GM18868 (cell line): Measurements from ENCODE around the gene CARD11.
A peak's percentile ranks its signal among the peaks of the same experiment; 100 is the strongest.

Experiments
- ATAC-seq: cut with Tn5 transposase; IDR thresholded peaks from one replicate; pipeline ENCODE4 v1.9.1; 2021; ENCODE audit warnings: mild to moderate bottlenecking, moderate library complexity; ENCODE audit not compliant: unreplicated experiment

CARD11 gene

DNA sequence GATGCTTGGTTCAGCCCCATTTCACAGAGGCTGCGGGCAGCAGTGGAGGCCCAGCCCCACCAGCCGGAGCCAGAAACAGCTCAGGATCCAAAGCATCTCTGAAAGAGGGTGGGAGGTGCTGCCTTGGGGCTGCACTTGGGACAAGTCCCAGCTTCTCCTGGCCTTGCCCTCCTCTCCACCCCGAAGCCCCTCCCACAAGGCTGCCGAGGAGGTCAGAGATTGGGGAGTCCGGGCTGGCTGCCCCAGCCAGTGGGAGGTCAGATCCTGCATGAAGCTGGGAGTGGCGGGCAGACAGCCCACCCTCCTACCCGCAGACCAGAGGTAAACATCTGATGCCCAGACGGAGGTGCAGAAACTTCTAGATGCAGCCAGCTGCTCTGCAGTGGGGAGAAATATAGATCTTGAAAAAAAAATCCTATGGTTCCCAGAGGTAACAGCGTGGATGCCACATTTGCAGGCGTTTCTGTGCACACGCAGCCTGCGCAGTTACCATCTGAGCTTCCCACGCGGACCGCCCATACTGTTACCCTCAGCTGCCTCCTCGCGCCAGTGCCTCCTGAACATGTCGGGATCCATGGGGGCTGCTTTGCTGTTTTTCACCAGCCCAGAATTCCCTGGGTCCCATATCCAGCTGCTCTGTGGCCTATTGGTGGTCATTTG, 162.7 kb downstream of the CARD11 start:
- ATAC-seq, result no peak

DNA sequence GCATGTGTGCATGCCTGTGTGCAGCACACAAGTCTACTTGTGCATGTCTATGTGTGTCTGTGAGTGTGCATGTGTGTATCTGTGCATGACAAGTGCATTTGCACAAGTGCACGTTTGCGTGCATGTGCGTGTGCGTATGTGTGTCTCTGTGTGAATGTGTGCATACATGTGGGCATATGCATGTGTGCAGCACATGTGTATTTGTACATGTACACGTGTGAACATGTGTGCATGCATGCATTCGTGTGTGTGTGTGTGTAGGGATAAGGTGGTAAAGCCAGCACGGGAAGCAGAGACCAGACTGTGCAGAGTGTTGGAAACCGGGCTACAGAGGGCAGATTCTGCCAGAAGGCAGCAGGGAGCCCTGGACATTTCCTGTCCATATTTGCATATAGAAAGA, 163.6 kb downstream of the CARD11 start:
- no peak for ATAC-seq

DNA sequence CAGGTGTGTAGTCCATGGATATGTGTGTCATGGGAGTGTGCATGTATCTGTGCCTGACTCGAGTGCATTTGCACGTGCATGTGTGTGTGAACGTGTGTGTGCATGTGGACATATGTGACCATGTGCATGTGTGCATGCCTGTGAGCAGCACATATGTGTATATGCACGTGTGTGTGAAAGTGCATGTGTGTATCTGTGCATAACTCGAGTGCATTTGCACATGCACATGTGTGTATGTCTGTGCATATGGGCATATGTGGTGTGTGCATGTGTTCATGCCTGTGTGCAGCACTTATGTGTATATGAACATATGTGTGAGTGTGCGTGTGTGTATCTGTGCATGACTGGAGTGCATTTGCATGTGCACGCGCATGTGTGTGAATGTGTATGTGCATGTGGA, 164.3 kb downstream of the CARD11 start:
- no peak for ATAC-seq

DNA sequence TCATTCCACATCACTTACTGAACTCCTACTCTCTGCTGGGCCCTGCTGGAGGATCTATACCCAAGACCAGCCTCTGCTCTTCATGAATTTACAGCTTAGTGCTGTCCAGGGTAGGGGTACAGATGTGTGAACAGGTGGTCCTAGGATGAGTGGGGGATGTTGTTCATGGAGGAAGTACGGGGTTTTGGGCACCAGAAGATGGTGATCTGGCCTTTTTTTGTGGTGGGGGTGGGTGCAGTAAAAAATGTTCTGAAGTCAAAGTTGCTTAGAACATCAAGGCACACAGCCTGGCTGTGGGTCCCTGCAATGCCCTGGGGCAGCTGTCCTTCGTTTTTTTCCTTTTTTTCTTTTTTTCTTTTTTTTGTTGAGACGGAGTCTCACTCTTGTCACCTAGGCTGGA, 165.4 kb downstream of the CARD11 start:
- ATAC-seq, result no peak

DNA sequence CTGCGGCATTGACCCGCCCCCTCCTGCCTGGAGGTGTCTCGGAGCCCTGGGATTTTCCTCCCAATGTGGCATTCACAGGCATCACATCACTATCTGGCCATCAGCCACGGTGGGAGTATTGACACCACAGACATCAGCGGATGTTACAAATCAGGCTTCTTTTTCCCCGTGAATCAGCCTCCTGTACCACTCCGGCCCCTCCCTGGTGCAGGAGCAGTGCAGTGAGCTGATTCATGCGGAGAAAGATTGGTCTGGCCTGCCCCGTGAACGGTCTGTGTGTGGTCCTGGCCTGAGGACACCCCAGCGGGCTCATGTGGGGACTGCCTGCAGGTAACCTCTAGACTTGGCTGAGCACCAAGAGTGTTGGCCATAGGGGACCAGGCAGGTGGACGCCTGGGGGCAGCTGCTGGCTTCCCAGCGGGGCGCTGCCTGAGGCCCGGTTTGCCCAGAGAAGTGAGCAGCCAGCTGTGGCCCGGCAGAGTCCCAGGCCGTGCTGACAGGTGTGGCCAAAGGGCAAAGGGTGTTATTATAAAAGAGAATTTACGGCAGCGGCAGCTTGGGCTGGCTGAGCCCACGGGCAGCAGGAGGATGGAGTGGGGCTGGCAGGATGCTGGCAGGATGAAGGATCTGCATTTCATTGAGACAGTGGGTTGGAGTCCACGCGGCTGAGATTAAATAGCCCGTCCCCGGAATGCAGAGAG, 167.5 kb downstream of the CARD11 start:
- ATAC-seq, result no peak

DNA sequence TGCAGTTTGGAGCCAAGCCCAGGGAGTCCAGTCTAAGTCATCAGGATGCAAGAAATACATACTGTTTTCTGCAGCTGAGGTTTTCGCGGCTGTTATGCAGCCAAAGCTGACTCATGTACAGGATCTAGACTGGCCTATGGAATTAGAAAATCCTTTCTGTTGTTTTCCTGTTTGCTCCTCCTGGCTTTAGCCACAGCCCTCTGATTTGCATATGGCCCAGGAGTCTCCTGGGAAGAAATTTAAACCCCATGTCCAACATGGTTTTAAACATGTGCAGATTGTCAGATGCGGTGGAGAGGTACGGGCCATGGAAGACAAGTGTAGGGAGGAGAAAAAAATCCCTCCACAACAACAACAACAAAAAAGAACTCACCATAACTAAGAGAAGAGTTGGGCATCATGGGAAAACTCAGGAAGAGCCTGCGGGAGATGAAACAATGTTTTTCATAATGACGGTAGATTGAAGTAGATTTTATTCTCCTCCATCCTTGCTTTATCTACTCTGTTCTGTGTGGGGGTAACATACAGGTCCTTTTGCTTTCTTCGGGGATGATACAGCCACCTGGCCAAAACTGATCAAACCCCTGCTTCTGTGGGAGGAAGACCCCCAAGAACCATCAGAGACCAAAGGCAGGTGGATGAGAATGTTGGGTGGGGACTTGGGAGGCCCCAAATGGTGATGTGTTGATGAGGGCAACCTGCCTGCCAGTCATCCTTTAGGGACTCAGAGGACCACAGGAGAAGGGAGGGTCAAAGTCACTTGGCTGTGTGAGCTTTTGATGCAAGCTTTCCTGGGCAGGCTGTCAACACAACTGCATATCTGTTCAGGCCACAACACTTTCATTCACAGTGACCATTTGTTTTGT, 169.7 kb downstream of the CARD11 start:
- no peak for ATAC-seq

DNA sequence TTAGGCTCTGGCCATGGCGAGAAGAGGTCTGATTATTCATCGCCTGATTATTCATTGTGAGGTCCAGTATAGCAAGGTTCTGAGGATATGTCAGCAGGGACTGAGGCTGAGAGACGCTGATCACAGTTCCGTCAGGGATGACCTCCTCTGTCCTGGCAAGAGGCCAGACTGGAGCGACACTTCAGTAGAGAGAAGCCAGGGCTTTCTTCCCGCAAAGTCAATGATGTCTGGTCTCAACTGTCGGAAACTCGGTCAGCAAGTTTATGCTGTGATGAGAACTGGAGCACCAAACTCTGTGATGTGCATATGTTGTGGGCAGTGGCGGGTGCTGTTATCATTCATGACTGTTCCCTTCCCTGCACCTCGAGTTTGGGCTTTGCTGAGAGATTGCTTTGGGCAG, 170.5 kb downstream of the CARD11 start:
- no peak for ATAC-seq

DNA sequence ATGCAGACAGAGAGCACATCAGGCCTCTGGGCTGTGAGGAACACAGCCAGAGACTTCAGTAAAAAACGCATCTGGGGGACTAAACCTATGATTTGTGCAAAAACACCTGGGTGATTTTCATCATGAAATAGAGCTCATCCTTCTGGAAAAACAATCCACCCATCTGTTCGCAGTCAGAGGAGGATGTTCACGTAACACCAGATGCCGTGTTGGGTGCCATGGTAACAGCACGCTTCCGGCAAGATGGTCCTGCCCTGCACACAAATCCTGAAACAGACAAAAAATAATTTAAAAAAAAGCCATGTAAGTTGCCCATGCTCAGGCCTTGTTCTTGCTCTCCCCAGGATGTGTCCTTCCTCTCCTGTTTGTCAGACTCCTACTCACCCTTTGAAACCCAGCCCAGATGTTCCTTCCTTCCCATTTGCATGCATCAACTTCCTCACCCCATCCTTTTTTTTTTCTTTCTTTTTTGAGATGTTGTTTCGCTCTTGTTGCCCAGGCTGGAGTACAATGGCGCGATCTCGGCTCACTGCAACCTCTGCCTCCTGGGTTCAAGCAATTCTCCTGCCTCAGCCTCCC, 171.3 kb downstream of the CARD11 start:
- no peak for ATAC-seq

DNA sequence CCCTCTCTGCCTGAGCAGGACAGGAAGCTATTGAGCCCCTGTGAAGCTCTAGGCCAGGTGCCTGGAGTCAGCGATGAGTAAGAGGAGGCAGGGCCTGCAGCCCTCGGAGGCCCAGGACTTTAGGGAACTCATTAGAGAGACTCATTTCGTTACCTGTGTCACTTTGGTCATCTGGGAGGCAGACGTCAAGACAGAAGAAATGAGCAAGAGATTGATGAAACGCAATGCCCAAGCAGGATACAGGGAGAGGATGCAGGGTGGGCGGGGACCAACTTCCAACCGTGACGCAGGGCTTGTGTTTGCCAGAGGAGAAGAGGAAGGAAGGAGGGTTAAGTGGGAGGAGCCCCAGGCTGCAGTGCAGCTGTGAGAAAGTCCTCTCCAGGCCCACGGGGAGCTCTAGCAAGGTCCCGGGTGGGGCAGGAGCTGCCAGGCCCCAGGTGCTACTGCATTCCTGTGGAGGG, 173.2 kb downstream of the CARD11 start:
- peak; percentile 70 for ATAC-seq

DNA sequence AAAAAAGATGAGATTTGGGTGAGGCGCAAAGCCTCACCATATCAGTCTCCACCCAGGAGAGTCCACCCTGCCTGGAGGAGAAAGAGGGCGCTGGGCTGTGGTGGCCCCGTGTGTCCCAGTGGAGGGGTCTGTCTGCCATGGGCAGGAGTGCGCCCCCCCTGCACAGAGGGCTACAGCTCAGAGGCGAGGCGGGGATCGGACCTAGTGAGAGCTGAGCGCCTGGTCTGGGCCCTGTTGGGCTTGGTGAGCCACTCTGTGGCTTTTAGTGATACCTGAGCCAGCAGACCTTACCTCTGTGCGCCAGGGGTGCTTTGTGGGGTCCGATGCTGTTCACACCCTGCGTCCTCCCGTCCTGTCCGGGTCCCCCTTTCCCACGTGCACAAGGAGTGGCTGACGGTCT, 173.7 kb downstream of the CARD11 start:
- ATAC-seq, result no peak

DNA sequence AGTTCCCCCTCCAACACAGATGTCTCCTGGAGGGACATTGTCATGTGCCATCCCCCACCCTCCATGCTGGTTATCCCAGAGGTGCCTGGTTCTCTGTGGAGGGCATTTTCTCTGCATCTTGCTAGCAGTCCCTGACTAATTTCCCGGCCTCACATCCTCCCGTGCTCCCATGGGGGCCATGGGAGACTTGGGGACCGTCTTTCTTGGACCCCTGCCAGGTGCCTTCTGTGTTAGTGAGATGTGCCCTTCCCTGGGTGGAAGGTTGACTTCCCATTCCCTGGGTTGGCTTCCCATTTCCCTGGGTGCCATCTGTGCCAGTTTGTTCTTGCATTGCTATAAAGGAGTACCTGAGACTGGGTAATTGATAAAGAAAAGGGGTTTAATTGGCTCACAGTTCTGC, 177.1 kb downstream of the CARD11 start:
- ATAC-seq, result no peak

DNA sequence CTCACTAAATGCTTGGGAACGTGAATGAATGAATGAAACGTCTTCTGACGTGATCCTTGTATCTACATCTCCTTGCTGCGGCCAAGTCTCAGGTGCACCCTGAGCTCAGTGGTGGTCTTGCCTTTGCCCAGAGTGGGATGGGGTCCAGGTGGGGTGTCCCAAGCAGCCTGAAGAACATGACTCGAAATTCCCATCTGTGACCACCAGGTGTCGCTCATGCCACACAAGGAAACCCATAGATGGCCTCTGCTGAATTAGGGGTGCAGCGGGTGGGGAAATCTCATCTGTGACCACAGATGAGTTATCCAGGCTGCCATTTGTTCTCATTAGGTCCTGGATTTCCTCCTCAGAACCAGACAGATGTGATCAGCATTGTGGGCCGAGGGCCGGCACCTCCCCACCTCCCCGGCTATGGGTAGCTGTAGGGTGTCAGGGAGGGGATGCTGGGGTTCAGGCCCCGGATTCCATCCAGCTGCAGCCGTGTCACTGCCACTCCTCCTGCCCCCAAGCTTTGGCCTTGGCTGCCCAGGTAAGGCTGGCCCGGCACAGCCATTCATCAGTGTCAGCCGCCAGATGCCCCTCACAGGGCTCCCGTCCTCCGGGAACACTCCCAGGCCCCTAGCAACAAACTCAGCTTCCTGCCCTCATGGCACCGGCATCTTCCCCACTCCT, 178.5 kb downstream of the CARD11 start:
- no peak for ATAC-seq

DNA sequence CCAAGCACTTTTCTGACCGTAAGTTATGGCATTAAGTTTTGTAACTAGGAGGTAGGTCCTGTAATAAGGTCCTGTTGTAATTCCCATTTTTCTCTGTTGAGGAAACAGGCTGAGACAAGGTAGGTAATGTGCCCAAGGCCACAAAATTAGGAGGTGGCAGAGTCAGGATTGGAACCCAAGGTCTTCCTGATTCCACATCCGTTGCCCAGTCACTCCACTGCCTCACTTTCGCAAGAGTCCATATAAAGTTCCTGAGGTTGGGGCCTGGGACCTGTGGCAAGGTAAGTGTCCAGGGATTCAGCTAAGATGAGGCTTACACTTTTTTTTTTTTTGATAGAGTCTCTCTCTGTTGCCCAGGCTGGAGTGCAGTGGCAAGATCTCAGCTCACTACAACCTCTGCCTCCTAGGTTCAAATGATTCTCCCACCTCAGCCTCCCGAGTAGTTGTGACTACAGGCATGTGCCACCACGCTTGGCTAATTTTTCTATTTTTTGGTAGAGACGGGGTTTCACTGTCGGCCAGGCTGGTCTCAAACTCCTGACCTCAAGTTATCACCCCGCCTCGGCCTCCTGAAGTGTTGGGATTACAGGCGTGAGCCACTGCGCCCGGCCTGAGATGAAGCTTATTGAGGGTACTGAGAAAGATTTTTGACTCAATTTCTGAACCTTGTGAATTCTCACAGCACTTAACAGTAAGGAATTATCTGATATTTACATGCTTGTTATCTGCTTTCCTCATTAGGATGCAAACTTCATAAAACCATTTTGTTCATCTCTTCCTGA, 179.3 kb downstream of the CARD11 start:
- no peak for ATAC-seq

DNA sequence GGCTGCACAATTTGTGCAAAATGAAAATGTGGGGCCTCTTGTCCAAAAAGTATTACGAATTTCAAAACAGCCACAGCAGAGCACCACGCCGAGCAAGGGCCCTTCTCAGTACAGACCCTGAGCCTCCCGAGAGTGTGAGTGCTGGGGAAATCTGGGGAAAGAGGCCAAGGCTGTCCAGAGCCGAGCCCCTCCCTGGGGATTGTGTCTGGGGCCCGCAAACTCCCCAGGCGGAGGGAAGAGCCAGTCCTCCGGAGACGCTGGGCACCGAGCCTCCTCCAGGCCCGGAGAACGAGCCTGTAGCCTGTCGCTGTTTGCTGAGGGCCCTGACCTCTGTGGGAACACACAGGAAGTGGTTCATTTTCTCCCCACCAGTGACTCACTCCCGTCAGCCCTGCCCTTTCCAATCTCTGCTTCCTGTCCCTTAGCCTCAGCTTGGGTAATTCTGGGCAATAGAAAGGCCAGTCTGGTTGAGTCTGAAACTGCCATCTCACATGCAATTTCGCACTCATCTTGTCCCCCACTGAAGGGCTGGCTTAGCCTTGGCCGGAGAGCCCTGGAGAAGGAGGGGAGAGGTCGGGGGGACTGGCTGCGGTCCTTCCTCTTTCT, 180.1 kb downstream of the CARD11 start:
- peak; percentile 91 for ATAC-seq

DNA sequence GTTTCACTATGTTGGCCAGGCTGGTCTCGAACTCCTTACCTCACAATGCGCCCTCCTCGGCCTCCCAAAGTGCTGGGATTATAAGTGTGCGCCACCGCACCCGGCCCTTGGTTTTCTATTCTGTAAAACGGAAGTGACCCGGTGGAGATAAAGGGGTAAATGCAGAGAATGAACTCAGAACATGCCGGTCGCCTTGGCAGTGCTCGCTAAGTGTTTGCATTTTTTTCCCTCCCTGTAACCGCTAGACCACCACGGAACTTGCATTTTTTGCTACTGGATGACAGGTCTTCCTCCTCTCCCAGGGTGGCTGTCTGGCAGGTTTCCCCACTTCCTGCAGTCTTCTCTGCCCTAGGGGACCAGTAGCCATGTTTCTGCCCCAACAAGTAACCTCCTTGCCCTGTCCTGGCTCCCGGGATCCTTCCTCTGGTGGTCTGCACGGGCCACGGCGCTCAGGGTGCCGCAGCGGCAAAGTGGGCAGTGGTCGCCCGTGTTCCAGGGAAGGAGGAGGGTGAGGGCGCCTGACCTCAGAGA, 180.8 kb downstream of the CARD11 start:
- ATAC-seq, result no peak

DNA sequence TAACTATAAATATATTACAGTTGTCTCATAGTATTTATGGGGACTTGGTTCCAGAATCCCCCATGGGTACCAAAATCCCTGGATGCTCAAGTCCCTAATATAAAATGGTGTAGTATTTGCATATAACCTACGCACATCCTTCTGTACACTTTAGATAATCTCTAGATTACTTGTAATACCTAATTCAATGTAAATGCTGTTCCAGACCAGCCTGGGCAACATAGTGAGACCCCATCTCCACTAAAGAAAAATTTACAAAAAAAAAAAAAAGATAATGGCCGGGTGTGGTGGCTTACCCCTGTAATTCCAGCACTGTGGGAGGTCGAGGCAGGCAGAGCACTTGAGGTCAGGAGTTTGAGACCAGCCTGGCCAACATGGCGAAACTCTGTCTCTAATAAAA, 182.2 kb downstream of the CARD11 start:
- ATAC-seq, result no peak

DNA sequence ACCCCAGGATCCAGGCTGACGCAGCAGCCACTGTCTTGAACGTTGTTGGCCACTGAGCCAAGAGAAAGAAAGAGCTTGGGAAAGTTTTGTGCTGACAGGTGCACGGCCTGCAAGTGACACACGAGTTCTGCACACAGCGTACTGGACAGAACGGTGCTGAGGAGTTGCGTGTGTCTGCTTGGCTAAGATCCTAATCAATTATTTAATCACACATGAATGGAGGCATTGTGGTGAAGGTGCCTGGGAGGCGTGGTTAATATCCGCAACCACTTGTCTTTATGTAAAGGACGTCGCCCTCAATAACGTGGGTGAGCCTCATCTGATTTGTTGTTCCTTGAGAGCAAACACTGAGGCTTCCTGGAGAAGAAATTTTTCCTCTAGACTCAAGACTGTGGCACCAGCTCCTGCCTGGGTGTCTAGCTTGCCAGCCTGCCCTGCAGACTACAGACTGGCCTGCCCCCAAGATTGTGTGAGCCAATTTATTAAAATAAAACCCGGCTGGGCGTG, 183.0 kb downstream of the CARD11 start:
- ATAC-seq, result no peak

DNA sequence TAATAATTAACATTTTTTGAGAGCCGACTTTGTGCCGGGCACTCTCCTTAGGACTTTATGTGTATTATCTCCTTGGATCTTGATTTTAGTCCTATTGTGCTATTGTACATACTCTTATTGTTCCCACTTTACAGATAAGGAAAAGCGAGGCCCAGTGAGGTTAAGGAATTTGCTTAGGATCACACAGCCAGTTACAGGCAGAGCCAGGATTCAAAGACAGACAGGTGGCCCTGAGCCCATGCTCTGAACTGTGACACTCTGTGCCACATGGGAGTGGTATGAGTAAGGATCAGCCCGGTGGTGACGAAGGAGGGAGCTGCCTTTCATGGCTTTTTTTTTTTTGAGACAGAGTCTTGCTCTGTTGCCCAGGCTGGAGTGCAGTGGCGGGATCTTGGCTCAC, 183.7 kb downstream of the CARD11 start:
- no peak for ATAC-seq

DNA sequence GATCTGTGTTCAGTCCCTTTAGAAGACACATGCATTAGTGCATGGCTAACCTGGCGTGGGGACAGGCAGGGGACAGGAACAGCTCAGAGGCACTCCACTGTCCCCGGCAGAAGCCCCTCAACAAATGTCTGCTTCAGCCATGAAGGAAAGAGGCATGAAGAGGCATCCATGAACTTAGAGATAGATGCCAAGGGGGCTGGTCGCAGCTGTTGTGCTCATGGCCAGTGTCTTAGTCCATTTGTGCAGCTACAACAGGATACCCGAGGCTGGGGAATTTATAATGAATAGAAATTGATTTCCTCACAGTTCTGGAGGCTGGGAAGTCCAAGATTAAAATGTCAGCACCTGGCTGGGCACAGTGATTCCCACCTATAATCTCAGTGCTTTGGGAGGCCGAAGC, 185.0 kb downstream of the CARD11 start:
- ATAC-seq, result no peak
